Measurements from ENCODE around the gene RBMS3.

DNA sequence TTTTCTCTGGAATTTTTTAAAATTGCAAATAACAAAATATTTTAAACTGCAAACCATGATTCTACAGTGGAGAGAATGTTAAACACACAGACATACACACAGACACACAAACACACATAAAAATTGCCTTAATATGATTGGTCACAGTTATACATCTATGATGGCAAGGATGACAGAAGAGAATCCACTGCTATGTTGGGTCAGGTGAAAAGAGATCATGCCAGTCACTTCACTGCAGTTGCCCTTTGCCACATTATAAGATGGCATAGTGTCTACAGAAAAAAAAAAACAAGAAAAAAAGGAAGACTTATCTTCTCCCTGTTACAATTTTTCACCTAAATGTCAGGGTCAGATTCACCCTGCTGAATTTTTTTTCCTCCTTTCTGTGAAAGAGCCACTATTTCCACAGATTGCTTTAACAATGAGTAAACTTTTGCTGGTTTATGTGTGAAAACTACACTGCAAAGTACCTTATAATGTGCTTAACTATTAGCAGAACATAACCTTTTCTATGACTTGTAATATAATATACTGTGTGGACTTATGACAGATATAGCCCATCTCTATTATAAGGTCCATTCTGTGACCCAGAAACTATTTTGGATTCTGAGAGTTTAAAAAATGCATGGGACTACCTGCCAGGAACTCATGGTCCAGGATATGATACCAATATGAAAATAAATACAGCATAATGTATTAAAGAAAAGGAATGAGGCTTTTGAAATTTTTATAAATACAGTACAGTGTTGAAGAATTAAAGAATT, 111.9 kb downstream of the RBMS3 start:
- TF ChIP-seq POLR2AphosphoS5 (IDR thresholded peaks at IDR 0.05; ENCODE audit: low read depth, low read length): no peak
- TF ChIP-seq, protein P1, sequence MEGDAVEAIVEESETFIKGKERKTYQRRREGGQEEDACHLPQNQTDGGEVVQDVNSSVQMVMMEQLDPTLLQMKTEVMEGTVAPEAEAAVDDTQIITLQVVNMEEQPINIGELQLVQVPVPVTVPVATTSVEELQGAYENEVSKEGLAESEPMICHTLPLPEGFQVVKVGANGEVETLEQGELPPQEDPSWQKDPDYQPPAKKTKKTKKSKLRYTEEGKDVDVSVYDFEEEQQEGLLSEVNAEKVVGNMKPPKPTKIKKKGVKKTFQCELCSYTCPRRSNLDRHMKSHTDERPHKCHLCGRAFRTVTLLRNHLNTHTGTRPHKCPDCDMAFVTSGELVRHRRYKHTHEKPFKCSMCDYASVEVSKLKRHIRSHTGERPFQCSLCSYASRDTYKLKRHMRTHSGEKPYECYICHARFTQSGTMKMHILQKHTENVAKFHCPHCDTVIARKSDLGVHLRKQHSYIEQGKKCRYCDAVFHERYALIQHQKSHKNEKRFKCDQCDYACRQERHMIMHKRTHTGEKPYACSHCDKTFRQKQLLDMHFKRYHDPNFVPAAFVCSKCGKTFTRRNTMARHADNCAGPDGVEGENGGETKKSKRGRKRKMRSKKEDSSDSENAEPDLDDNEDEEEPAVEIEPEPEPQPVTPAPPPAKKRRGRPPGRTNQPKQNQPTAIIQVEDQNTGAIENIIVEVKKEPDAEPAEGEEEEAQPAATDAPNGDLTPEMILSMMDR (IDR thresholded peaks at IDR 0.05; ENCODE audit: control extremely low read depth in 1 of 3, insufficient read depth in 1 of 3, low read depth in 1 of 3, low read length in 3 of 3): no peak
- TF ChIP-seq RAD21 (IDR thresholded peaks at IDR 0.05 in 1 of 2, conservative IDR thresholded peaks at IDR 0.05 in 1 of 2; ENCODE audit: low read depth in 2 of 2, low read length in 2 of 2): no peak
- no peak for TF ChIP-seq SUZ12 (IDR thresholded peaks at IDR 0.05; ENCODE audit: low read length)
- no peak for TF ChIP-seq ZNF274 (IDR thresholded peaks at IDR 0.05; ENCODE audit: borderline replicate concordance, extremely low read depth, low read length)
- TF ChIP-seq POLR2A (IDR thresholded peaks at IDR 0.05; ENCODE audit: control extremely low read depth in 1 of 2, low read depth in 2 of 2, low read length in 2 of 2): no peak
- TF ChIP-seq BACH1 (IDR thresholded peaks at IDR 0.05; ENCODE audit: low read length): no peak
- no peak for TF ChIP-seq RNF2 (IDR thresholded peaks at IDR 0.05; ENCODE audit: borderline replicate concordance, low read depth, low read length, missing control alignments, poor library complexity, severe bottlenecking)
- TF ChIP-seq SRF (IDR thresholded peaks at IDR 0.05; ENCODE audit: low read depth, low read length): no peak
- TF ChIP-seq CEBPB (IDR thresholded peaks at IDR 0.05; ENCODE audit: low read depth, low read length): no peak
- TF ChIP-seq, protein P2, sequence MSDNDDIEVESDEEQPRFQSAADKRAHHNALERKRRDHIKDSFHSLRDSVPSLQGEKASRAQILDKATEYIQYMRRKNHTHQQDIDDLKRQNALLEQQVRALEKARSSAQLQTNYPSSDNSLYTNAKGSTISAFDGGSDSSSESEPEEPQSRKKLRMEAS (IDR thresholded peaks at IDR 0.05): no peak
- no peak for TF ChIP-seq SP2 (IDR thresholded peaks at IDR 0.05; ENCODE audit: low read length)
- no peak for TF ChIP-seq TAF1 (IDR thresholded peaks at IDR 0.05; ENCODE audit: low read depth, low read length)
- TF ChIP-seq KDM1A (IDR thresholded peaks at IDR 0.05; ENCODE audit: borderline replicate concordance, low read length): no peak
